HCT116 (cell line): ENCODE results near the gene SLC17A5. TPM values are rescaled to one million over a fixed set of nuclear protein-coding genes. Genes with fewer than 3 reads are reported as not detected.

ENCODE experiments used
- ATAC-seq: fragments of 200-7000 bp; cut with Tn5 transposase; 2 replicates; pipeline ENCODE4 v1.9.1; 2020; ENCODE audit warnings: mild to moderate bottlenecking, moderate library complexity
- BruUV-seq: library from RNA; stranded (reverse); fragments of 400-500 nt; replicated peaks from 2 replicates; lab custom pipeline; 2021; lab: Mats Ljungman, UMichigan
- CTCF ChIA-PET: fragments of 300-600 bp; sonication (Branson Sonifier 250); formaldehyde crosslinking; loops from one replicate; lab custom pipeline; 2021; ENCODE audit warnings: antibody characterized with exemption; lab: Charles Lee
- POLR2A ChIA-PET: fragments of 300-600, 350-600 bp; sonication (Branson Sonifier 250); formaldehyde crosslinking; loops from one replicate; lab custom pipeline; 2021; ENCODE audit warnings: antibody characterized with exemption; lab: Charles Lee
- RAD21 ChIA-PET, 2 experiments: fragments of 300-600 bp; sonication (Branson Sonifier 250); formaldehyde crosslinking; loops; one replicate each; lab custom pipeline; 2023; ENCODE audit warnings: low total read pairs in 2 of 2; ENCODE audit not compliant: uncharacterized antibody in 2 of 2, unreplicated experiment in 2 of 2, low non-redundant PET in 1 of 2; lab: Charles Lee
- DNase-seq: peaks from one replicate; pipeline ENCODE4 v3.0.0-alpha.2; 2010; ENCODE audit warnings: low read depth, low spot score
- H2AFZ ChIP-seq: fragments of 200-600 bp; shearing (Covaris generic), sonication (generic); 2 replicates; pipeline ENCODE4 v1.6.1; 2017; ENCODE audit warnings: low read depth, mixed run types, mixed read lengths, antibody characterized with exemption, low read length; ENCODE audit not compliant: poor library complexity, severe bottlenecking
- H3K27ac ChIP-seq: 2 replicates; pipeline ENCODE4 v1.5.1; 2012; ENCODE audit warnings: low read depth, low read length
- H3K27me3 ChIP-seq: fragments of 200-600 bp; sonication (generic); 2 replicates; pipeline ENCODE4 v1.6.1; 2016; ENCODE audit warnings: mixed run types, low read length, mixed read lengths; ENCODE audit not compliant: insufficient read depth
- H3K36me3 ChIP-seq, 2 experiments: fragments of 200-500 bp in 1 of 2; fragments of 200-600 bp in 1 of 2; sonication (Bioruptor generic) in 1 of 2; sonication (generic) in 1 of 2; 2 replicates each; pipeline versions ENCODE4 v1.5.1 to v1.6.1; 2014 to 2016; ENCODE audit warnings: low read length in 2 of 2, inconsistent platforms in 1 of 2, mixed read lengths in 1 of 2, mixed run types in 1 of 2; ENCODE audit not compliant: insufficient read depth in 2 of 2, control insufficient read depth in 1 of 2
- H3K4me1 ChIP-seq, 2 experiments: fragments of 200-600 bp in 1 of 2; sonication (generic) in 1 of 2; 2 replicates each; pipeline versions ENCODE4 v1.5.1 to v1.6.1; 2012 to 2017; ENCODE audit warnings: low read length in 2 of 2, inconsistent platforms in 1 of 2, mild to moderate bottlenecking in 1 of 2, mixed read lengths in 1 of 2, mixed run types in 1 of 2, moderate library complexity in 1 of 2; ENCODE audit not compliant: insufficient read depth in 2 of 2, control insufficient read depth in 1 of 2
- H3K4me2 ChIP-seq: fragments of 200-600 bp; sonication (generic); 2 replicates; pipeline ENCODE4 v1.6.1; 2017; ENCODE audit warnings: mixed run types, low read length, mixed read lengths
- H3K4me3 ChIP-seq, 2 experiments: fragments of 200-600 bp in 1 of 2; sonication (generic) in 1 of 2; replicated peaks in 1 of 2; 2 replicates each; pipeline ENCODE4 v1.5.1; 2011 to 2016; ENCODE audit warnings: low read length in 2 of 2, control low read depth in 1 of 2, low read depth in 1 of 2, mild to moderate bottlenecking in 1 of 2, mixed read lengths in 1 of 2, mixed run types in 1 of 2
- H3K79me2 ChIP-seq: fragments of 200-600 bp; sonication (generic); 2 replicates; pipeline ENCODE4 v1.6.1; 2017; ENCODE audit warnings: mild to moderate bottlenecking, mixed run types, low read length, moderate library complexity, mixed read lengths; ENCODE audit not compliant: insufficient read depth
- H3K9ac ChIP-seq: fragments of 200-600 bp; sonication (generic); 2 replicates; pipeline ENCODE4 v1.6.1; 2016; ENCODE audit warnings: low read length, mixed read lengths
- H3K9me2 ChIP-seq: fragments of 200-600 bp; sonication (generic), shearing (Covaris generic); 2 replicates; pipeline ENCODE4 v1.6.1; 2017; ENCODE audit warnings: mixed run types, mild to moderate bottlenecking, moderate library complexity; ENCODE audit not compliant: insufficient read depth
- H3K9me3 ChIP-seq, 2 experiments: fragments of 200-500 bp in 1 of 2; fragments of 200-600 bp in 1 of 2; sonication (Bioruptor generic) in 1 of 2; sonication (generic) in 1 of 2; 2 replicates each; pipeline ENCODE4 v1.6.1; 2014 to 2017; ENCODE audit warnings: low read length in 2 of 2, mixed read lengths in 2 of 2, inconsistent platforms in 1 of 2, low read depth in 1 of 2, mild to moderate bottlenecking in 1 of 2, mixed run types in 1 of 2, moderate library complexity in 1 of 2; ENCODE audit not compliant: control insufficient read depth in 1 of 2, insufficient read depth in 1 of 2
- H4K20me1 ChIP-seq: fragments of 200-600 bp; sonication (generic), shearing (Covaris generic); 2 replicates; pipeline ENCODE4 v1.6.1; 2017; ENCODE audit warnings: mixed run types, mild to moderate bottlenecking, moderate library complexity; ENCODE audit not compliant: insufficient read depth
- CBX3 ChIP-seq: IDR thresholded peaks from 2 replicates; pipeline ENCODE4 v1.6.1; 2012; ENCODE audit warnings: low read depth
- CEBPB ChIP-seq: IDR thresholded peaks from 2 replicates; pipeline ENCODE4 v1.6.1; 2012; ENCODE audit warnings: low read depth
- EGR1 ChIP-seq: IDR thresholded peaks from 2 replicates; pipeline ENCODE4 v1.6.1; 2012; ENCODE audit warnings: low read depth
- EZH2 ChIP-seq: fragments of 200-600 bp; sonication (generic); IDR thresholded peaks from 2 replicates; pipeline ENCODE4 v1.6.1; 2017; ENCODE audit warnings: antibody characterized with exemption, mixed run types
- EZH2phosphoT487 ChIP-seq: fragments of 200-600 bp; IDR thresholded peaks from 2 replicates; pipeline ENCODE4 v1.6.1; 2018; ENCODE audit warnings: antibody characterized with exemption, borderline replicate concordance
- FOSL1 ChIP-seq: IDR thresholded peaks from 2 replicates; pipeline ENCODE4 v1.6.1; 2012; ENCODE audit warnings: low read depth
- JUND ChIP-seq: IDR thresholded peaks from 2 replicates; pipeline ENCODE4 v1.6.1; 2012
- POLR2A ChIP-seq: IDR thresholded peaks from 2 replicates; pipeline ENCODE4 v1.7.0; 2011; ENCODE audit warnings: borderline replicate concordance; ENCODE audit not compliant: insufficient read depth, insufficient read length; ENCODE audit errors: extremely low read depth
- RAD21 ChIP-seq: IDR thresholded peaks from 2 replicates; pipeline ENCODE4 v1.6.1; 2012; ENCODE audit warnings: low read depth, mild to moderate bottlenecking
- SIN3A ChIP-seq: IDR thresholded peaks from 2 replicates; pipeline ENCODE4 v1.6.1; 2012; ENCODE audit warnings: low read depth
- SP1 ChIP-seq: IDR thresholded peaks from 2 replicates; pipeline ENCODE4 v1.6.1; 2012; ENCODE audit warnings: low read depth
- SRF ChIP-seq: IDR thresholded peaks from 2 replicates; pipeline ENCODE4 v1.6.1; 2012; ENCODE audit warnings: low read depth
- TCF7L2 ChIP-seq: IDR thresholded peaks from 2 replicates; pipeline ENCODE4 v1.7.0; 2011; ENCODE audit warnings: borderline replicate concordance, inconsistent platforms; ENCODE audit not compliant: insufficient read depth, insufficient read length; ENCODE audit errors: extremely low read depth
- ZFX ChIP-seq: fragments of 450-650 bp; IDR thresholded peaks from 2 replicates; pipeline ENCODE4 v1.6.1; 2017
- intact Hi-C: fragments of 100-400 bp; cut with micrococcal nuclease; formaldehyde crosslinking; loops from 2 replicates; pipeline ENCODE4 v1.10.0; 2022
- total RNA-seq: library from RNA; stranded (reverse); gene quantifications from one replicate; pipeline ENCODE4 v1.2.1, GENCODE V29; 2021; ENCODE audit not compliant: unreplicated experiment
- TF ChIP-seq, protein P1 (sequence below): IDR thresholded peaks from 2 replicates; pipeline ENCODE4 v1.6.1; 2012; ENCODE audit warnings: low read depth
- TF ChIP-seq, protein P2 (sequence below), 3 experiments: fragments of 200-600 bp in 1 of 3; sonication (generic) in 1 of 3; IDR thresholded peaks in 2 of 3; conservative IDR thresholded peaks in 1 of 3; 2 replicates each; pipeline ENCODE4 v1.5.1; 2012 to 2017; ENCODE audit warnings: low read depth in 2 of 3, low read length in 2 of 3, antibody characterized with exemption in 1 of 3, borderline replicate concordance in 1 of 3, control low read depth in 1 of 3, mild to moderate bottlenecking in 1 of 3, mixed read lengths in 1 of 3, mixed run types in 1 of 3, moderate library complexity in 1 of 3; ENCODE audit not compliant: insufficient read depth in 1 of 3

The SLC17A5 gene
- total RNA-seq, 1 experiment from 2014 or later = 17.0 TPM

DNA sequence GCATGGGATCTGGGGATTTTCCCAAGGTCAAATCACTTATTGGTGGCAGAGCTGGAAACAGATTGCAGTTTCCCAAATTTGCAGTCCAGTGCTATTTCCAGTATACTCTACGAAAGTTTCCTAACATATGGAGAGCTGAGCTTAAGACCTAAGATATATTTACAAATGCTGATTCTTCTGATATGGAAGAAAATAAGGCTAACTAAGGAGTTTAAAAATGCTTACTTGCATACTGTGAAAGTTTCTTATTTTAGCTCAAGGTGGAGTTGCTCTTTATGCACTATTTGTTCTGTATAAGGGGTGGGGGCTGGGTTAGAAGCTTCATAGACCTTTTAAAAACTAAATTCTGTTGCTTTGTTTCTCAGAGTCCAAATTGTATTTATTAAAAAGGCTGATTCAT is 49.7 kb upstream of the SLC17A5 start:
- Histone ChIP-seq H3K79me2 (no peaks in the 10 kb centered on the region; the same call in 1 of the 2 replicates), H3K9ac (peak overlapping the region; percentile 67), H3K4me1 (peaks cover 34 to 58% of the 10 kb centered on the region in 2 experiments), H2AFZ (no peak overlapping the region), H3K9me2 (no peaks in the 10 kb centered on the region), H3K36me3 (no peaks in the 10 kb centered on the region; a peak in 1 of 4 replicates), H3K4me2 (peak overlapping the region; percentile 71), H3K27me3 (no peaks in the 10 kb centered on the region), H4K20me1 (no peaks in the 10 kb centered on the region), H3K9me3 (no peaks in the 10 kb centered on the region), H3K27ac (peak overlapping the region; percentile 83), H3K4me3 (no peak overlapping the region)
- ChIA-PET POLR2A (interaction anchor here (0.7 kb wide), 1 partner anchor 51 kb away, joined by 3 read pairs; no protein-coding TSS in a partner anchor), CTCF (interaction anchor here (1.0 kb wide), 1 partner anchor 28 kb away, joined by 3 read pairs; no protein-coding TSS in a partner anchor), RAD21 (no interaction called here)
- DNase-seq (no peak), ATAC-seq (no peak)
- BruUV-seq = no TSS peak
- intact Hi-C loops = no loop called here
- TF ChIP-seq JUND (no peak), SRF (no peak), FOSL1 (no peak), SP1 (no peak), RAD21 (no peak), EZH2 (no peak), TCF7L2 (no peak), ZFX (no peak), CEBPB (no peak), SIN3A (no peak), POLR2A (no peak), EZH2phosphoT487 (no peak), EGR1 (no peak), CBX3 (no peak)
- TF ChIP-seq, protein P1, sequence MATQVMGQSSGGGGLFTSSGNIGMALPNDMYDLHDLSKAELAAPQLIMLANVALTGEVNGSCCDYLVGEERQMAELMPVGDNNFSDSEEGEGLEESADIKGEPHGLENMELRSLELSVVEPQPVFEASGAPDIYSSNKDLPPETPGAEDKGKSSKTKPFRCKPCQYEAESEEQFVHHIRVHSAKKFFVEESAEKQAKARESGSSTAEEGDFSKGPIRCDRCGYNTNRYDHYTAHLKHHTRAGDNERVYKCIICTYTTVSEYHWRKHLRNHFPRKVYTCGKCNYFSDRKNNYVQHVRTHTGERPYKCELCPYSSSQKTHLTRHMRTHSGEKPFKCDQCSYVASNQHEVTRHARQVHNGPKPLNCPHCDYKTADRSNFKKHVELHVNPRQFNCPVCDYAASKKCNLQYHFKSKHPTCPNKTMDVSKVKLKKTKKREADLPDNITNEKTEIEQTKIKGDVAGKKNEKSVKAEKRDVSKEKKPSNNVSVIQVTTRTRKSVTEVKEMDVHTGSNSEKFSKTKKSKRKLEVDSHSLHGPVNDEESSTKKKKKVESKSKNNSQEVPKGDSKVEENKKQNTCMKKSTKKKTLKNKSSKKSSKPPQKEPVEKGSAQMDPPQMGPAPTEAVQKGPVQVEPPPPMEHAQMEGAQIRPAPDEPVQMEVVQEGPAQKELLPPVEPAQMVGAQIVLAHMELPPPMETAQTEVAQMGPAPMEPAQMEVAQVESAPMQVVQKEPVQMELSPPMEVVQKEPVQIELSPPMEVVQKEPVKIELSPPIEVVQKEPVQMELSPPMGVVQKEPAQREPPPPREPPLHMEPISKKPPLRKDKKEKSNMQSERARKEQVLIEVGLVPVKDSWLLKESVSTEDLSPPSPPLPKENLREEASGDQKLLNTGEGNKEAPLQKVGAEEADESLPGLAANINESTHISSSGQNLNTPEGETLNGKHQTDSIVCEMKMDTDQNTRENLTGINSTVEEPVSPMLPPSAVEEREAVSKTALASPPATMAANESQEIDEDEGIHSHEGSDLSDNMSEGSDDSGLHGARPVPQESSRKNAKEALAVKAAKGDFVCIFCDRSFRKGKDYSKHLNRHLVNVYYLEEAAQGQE = no peak
- TF ChIP-seq, protein P2, sequence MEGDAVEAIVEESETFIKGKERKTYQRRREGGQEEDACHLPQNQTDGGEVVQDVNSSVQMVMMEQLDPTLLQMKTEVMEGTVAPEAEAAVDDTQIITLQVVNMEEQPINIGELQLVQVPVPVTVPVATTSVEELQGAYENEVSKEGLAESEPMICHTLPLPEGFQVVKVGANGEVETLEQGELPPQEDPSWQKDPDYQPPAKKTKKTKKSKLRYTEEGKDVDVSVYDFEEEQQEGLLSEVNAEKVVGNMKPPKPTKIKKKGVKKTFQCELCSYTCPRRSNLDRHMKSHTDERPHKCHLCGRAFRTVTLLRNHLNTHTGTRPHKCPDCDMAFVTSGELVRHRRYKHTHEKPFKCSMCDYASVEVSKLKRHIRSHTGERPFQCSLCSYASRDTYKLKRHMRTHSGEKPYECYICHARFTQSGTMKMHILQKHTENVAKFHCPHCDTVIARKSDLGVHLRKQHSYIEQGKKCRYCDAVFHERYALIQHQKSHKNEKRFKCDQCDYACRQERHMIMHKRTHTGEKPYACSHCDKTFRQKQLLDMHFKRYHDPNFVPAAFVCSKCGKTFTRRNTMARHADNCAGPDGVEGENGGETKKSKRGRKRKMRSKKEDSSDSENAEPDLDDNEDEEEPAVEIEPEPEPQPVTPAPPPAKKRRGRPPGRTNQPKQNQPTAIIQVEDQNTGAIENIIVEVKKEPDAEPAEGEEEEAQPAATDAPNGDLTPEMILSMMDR (IDR thresholded peaks at IDR 0.05 in 2 of 3, conservative IDR thresholded peaks at IDR 0.05 in 1 of 3; ENCODE audit: borderline replicate concordance in 1 of 3, insufficient read depth in 1 of 3, low read depth in 2 of 3, low read length in 2 of 3) = no peak
